Daoy (cell line): ENCODE results near the gene RFX1. TPM values are rescaled to one million over a fixed set of nuclear protein-coding genes. Genes with fewer than 3 reads are reported as not detected.

ENCODE experiments used
- DNase-seq: peaks from one replicate; pipeline ENCODE4 v3.0.0-alpha.2; 2015; ENCODE audit warnings: low read depth
- total RNA-seq: library from RNA; depleted of rRNA; stranded (reverse); fragments of >200 nt; shearing (Covaris generic); gene quantifications from 2 replicates; pipeline ENCODE4 v1.2.3, GENCODE V29; 2014

Gene RFX1
- total RNA-seq, 1 experiment from 2014 or later = 1.3 TPM

GRCh38 chr19:13996928-13997630 lies 9.0 kb downstream of the RFX1 start:
- DNase-seq = no peak

- no peak for DNase-seq
These were observed 10.0 kb downstream of the RFX1 start for GRCh38 chr19:13995878-13996765.

DNA sequence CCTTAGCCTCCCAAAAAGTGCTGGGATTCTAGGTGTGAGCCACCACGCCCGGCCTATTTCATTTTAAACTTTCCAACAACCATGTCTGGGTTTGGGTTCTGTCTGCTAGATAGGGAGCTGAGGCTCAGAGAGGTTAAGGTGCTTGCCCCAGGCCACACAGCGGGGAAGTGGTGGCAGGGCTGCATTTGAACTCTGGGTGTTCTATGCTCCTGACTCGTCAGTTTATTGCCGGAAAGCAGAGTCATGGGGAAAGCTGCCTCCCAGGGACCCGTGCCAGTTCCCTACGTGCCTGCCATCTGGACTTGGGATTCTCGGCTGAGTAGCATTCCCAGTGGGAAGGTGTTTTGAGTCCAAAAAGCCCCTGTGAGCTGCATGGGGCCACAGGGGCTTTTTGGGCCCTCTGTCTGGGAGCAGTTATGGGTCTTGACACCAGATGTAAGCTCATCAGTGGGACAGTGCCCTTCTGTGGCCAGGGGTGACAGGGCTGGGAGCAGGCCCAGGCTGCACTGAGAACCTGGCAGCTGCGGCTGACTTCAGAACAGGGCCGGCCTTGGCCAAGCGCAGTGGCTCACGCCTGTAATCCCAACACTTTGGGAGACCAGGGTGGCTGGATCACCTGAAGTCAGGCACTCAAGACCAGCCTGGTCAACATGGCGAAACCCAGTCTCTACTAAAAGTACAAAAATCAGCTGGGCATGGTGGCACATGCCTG lies 10.9 kb downstream of the RFX1 start:
- DNase-seq = peak; percentile 32

DNA sequence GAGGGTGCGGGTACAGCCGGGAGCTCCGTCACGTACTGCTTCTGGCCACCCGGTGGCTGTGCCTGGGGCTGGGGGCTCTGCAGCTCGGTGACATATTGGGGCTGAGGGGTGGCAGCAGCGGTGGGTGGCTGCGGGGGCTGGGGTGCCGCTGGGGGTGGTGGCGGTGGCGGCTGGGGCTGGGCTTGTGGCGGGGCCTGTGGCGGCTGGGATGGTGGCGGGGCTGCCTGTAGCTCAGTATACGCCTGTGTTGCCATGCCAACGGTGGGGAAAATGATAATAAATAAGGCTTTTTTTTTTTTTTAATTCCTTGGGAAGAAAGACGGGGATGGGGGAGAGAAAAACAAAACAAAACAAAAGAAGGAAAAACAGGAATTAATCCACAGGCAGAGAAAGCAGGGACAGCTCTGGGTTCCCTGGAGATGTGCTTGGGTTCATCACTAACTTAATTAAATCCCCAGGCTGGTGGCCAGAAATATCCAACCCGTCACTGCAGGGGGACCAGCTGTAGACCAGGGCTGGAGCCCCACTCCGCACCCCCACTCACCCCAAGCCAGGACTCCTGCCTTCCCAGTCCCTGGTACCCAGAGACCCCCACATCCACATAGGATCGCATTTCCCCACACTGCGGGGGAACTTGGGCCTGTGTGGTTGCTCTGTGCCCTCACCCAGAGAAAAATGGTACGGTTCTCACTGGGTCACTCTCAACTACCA lies 12.4 kb downstream of the RFX1 start:
- no peak for DNase-seq

- DNase-seq = no peak
These were observed 14.1 kb downstream of the RFX1 start for GRCh38 chr19:13992025-13992424.

GRCh38 chr19:13990085-13990484 lies 16.0 kb downstream of the RFX1 start:
- DNase-seq = no peak

GRCh38 chr19:13989487-13989886 lies 16.6 kb downstream of the RFX1 start:
- DNase-seq = no peak

DNA sequence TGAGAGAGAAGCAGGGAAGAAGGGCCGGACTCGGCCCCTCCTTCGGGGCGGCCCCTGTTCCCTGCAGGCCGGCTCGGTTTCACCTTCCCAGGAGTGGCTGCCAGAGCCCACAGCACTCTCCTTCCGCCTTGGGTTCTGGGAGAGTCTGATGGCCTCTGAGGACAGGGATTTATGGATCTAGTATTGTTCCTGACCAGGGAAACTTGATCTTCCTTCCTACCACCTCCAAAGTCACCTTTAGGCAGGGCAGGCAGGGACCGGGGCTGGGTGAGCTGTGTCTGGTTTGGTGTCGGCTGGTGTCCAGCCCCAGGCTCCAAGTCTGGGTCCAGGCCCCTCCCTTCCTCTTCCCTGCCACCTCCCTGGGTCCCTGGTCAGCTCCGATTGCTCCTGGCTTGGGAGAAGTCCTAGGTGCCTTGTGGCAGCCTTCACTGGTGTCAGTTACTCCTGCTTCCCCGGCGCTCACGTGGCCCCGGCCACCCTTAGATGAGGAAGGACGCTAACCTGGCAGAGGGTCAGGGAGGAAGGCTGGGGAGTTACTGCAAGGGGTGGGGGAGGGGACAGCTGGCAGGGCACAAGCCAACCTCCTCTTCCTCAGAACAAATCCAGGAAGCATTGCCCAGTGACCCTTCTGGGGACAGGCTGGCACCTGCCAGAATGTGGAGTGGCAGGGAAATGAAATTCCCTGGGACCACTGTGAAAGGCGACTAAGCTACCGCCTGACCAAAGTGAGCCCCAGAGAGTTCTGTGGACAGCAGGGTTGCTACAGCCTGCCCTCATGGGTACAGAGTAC lies 18.8 kb downstream of the RFX1 start:
- no peak for DNase-seq

- DNase-seq = peak; percentile 89
These were observed 19.7 kb downstream of the RFX1 start for GRCh38 chr19:13986348-13986904.

DNA sequence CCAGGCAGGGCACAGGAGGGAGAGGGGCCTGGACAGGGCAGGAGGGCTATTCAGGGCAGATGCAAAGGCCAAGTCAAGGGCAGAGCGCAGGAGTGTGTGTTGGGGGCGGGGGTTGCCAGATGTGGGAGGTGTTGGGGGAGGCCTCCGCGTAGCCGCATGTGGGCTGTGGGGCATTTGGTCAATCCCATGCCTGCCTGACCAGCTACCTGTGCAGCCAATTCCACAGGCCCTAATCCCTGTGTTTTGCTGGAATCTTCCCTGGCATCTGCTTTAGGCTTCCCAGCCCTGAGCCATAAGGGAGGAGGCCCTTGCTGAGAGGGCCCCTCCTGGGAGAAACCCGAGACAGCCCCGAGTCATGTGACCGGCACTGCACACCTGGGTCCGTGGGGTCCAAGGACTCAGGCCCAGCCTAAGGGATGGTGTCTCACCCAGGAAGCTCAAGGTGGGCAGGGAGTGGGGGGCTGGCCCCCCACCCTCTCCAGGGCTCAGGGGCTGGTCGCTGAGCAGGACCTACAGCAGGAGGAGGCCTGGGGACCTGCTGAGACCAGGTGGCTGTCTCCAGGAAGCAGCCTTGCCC lies 20.3 kb downstream of the RFX1 start:
- DNase-seq = no peak

GRCh38 chr19:13984875-13985741 lies 21.0 kb downstream of the RFX1 start:
- DNase-seq = no peak

DNA sequence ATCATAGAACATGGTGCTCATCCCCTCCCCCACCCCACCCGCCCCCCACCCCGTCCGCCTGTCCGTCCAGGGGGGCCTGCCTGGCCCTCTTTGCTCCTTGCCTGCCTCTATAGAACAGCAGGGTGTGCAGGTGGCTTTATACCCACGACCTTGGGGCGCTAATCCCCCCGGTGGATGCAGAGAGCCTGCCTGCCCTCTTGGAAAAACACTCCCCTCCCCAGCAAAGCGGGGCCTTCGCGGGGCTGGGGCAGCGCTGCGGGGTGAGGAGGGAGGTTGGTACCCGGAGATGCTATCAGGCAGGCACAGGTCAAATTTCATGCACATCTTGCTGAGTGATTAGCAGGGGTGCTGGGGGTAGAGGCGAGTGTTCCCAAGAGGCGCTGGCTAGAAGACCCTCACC lies 21.9 kb downstream of the RFX1 start:
- DNase-seq = no peak

GRCh38 chr19:13983213-13983889 lies 22.8 kb downstream of the RFX1 start:
- DNase-seq = no peak

- no peak for DNase-seq
These were observed 23.3 kb downstream of the RFX1 start for GRCh38 chr19:13982773-13983172.

- DNase-seq = no peak
These were observed 24.1 kb downstream of the RFX1 start for GRCh38 chr19:13981988-13982501.

GRCh38 chr19:13981467-13981866 lies 24.7 kb downstream of the RFX1 start:
- no peak for DNase-seq

DNA sequence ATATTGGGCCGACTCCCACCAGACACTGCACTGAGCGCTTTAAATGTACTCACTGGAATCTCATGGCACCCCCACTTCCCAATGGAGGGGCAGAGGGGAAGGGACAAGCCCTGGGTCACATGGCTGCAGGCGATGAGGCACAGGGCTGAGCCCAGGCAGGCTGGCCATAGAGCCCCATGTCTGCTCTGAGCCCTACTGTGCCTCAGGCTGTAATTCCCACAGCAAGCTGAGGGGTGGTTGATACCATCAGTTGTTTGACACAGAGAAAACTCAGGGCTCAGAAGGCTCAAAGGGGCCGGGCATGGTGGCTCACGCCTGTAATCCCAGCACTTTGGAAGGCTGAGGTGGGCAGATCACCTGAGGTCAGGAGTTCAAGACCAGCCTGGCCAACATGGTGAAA lies 25.1 kb downstream of the RFX1 start:
- no peak for DNase-seq

DNA sequence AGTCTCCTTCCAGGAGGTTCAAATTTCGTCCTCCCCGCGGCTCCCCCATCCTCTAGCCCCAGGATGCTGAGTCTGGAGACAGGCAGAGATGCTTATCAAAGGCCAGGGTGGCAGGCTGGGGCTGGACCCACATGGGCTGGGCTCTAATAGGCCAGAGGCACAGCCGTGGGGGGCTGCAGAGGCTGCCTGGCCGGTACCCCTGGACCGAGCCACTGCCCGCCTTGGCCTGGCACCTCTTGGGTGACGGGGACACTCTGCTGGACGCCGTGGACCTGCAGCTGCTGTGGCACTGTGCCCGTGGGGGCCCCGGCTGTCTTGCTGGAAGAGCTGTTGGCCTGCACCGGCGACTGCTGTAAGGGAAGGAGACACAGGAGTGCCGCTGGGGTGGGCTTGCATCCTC lies 25.8 kb downstream of the RFX1 start:
- no peak for DNase-seq

DNA sequence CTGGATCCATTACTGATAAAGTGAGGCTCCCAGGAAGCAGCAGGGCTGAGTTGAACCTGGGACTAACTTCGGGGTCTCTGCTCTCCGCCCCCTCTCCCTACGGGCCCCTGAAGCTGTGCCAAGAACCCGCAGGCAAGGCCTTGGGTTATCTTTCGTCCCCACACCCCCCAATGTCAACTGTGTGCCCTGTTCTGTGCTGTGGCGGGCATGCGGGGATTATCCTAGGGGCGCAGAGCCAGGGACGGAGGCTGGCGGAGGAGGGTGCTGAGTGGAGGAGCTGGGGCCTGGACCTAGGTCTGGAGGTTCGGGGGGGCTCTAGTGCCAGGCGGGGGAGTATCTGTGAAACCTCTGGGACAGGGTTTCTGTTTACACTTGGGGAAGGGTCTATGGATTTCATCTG lies 26.4 kb downstream of the RFX1 start:
- DNase-seq = no peak
